HEK293T (cell line): ENCODE measurements around the gene TMEM181.
"Not testable (repeated sequence)": the region's sequence is repeated elsewhere in the genome, so short reads cannot be mapped to it uniquely, and the experiment has no call there.

Source experiments
- CTCF ChIA-PET: fragments of 350-600 bp; formaldehyde crosslinking; extraction: SDS; loops from one replicate; lab custom pipeline; 2021; ENCODE audit warnings: antibody characterized with exemption, inconsistent platforms; lab: Yijun Ruan, JAX
- POLR2A ChIA-PET: fragments of 350-600 bp; formaldehyde crosslinking; extraction: SDS; loops from one replicate; lab custom pipeline; 2020; ENCODE audit warnings: antibody characterized with exemption, inconsistent platforms; lab: Yijun Ruan, JAX
- DNase-seq: peaks from one replicate; pipeline ENCODE4 v3.0.0; 2012; ENCODE audit warnings: mixed read lengths; ENCODE audit errors: extremely low spot score
- ARNT ChIP-seq: fragments of 450-650 bp; IDR thresholded peaks from 2 replicates; pipeline ENCODE4 v1.6.1; 2017; ENCODE audit warnings: mild to moderate bottlenecking
- BHLHE40 ChIP-seq: fragments of 450-650 bp; IDR thresholded peaks from 2 replicates; pipeline ENCODE4 v1.6.1; 2016; ENCODE audit warnings: mild to moderate bottlenecking, moderate library complexity, borderline replicate concordance
- CTBP1 ChIP-seq: fragments of 450-650 bp; IDR thresholded peaks from 2 replicates; pipeline ENCODE4 v1.6.1; 2016; ENCODE audit warnings: borderline replicate concordance
- ELF4 ChIP-seq: fragments of 450-650 bp; IDR thresholded peaks from 2 replicates; pipeline ENCODE4 v1.6.1; 2017; ENCODE audit warnings: antibody characterized with exemption
- FOXA1 ChIP-seq: fragments of 450-650 bp; IDR thresholded peaks from 2 replicates; pipeline ENCODE4 v1.6.1; 2016; ENCODE audit warnings: mild to moderate bottlenecking
- FOXK2 ChIP-seq: fragments of 450-650 bp; IDR thresholded peaks from 2 replicates; pipeline ENCODE4 v1.6.1; 2016; ENCODE audit warnings: mild to moderate bottlenecking
- FOXM1 ChIP-seq: fragments of 450-650 bp; IDR thresholded peaks from 2 replicates; pipeline ENCODE4 v1.6.1; 2017; ENCODE audit warnings: mild to moderate bottlenecking, borderline replicate concordance
- HDGF ChIP-seq: fragments of 450-650 bp; IDR thresholded peaks from 2 replicates; pipeline ENCODE4 v1.6.1; 2017; ENCODE audit warnings: antibody characterized with exemption, borderline replicate concordance
- L3MBTL2 ChIP-seq: fragments of 450-650 bp; conservative IDR thresholded peaks from 2 replicates; pipeline ENCODE4 v1.6.1; 2016; ENCODE audit warnings: mild to moderate bottlenecking
- LEF1 ChIP-seq: fragments of 450-650 bp; IDR thresholded peaks from 2 replicates; pipeline ENCODE4 v1.6.1; 2017; ENCODE audit warnings: mild to moderate bottlenecking, borderline replicate concordance
- NFRKB ChIP-seq: fragments of 450-650 bp; IDR thresholded peaks from 2 replicates; pipeline ENCODE4 v1.6.1; 2016; ENCODE audit warnings: mild to moderate bottlenecking, moderate library complexity
- PKNOX1 ChIP-seq: fragments of 450-650 bp; IDR thresholded peaks from 2 replicates; pipeline ENCODE4 v1.6.1; 2016
- SP1 ChIP-seq: fragments of 450-650 bp; IDR thresholded peaks from 2 replicates; pipeline ENCODE4 v1.6.1; 2017
- SUZ12 ChIP-seq: fragments of 450-650 bp; IDR thresholded peaks from 2 replicates; pipeline ENCODE4 v1.6.1; 2016; ENCODE audit warnings: mild to moderate bottlenecking
- TARDBP ChIP-seq: fragments of 450-650 bp; IDR thresholded peaks from 2 replicates; pipeline ENCODE4 v1.6.1; 2016
- ZNF384 ChIP-seq: fragments of 450-650 bp; IDR thresholded peaks from 2 replicates; pipeline ENCODE4 v1.6.1; 2016

The TMEM181 gene

GRCh38 chr6:158667360-158667981 lies 107.6 kb downstream of the TMEM181 start:
- CTCF ChIA-PET = interaction anchor here (0.6 kb wide), 1 partner anchor 24 kb away, joined by 3 read pairs; no protein-coding TSS in a partner anchor
- TF ChIP-seq BHLHE40 = no peak
- no peak for TF ChIP-seq SP1
- TF ChIP-seq LEF1 = no peak
- TF ChIP-seq PKNOX1 = no peak
- no peak for TF ChIP-seq ELF4
- no peak for TF ChIP-seq NFRKB
- TF ChIP-seq L3MBTL2 = no peak
- TF ChIP-seq FOXK2 = no peak
- no peak for TF ChIP-seq HDGF
- TF ChIP-seq CTBP1 = no peak
- DNase-seq = no peak
- POLR2A ChIA-PET = no interaction called here

GRCh38 chr6:158668707-158669103 lies 108.8 kb downstream of the TMEM181 start:
- POLR2A ChIA-PET = no interaction called here
- CTCF ChIA-PET = interaction anchor here (1.0 to 1.1 kb wide), 2 partner anchors 9 to 10 kb away, joined by 3 to 4 read pairs; no protein-coding TSS in a partner anchor

GRCh38 chr6:158669145-158670035 lies 109.5 kb downstream of the TMEM181 start:
- POLR2A ChIA-PET = no interaction called here
- no peak for DNase-seq
- CTCF ChIA-PET = interaction anchor here (0.6 to 1.1 kb wide), 5 partner anchors 9 to 270 kb away, joined by 3 to 4 read pairs (median 3); no protein-coding TSS in a partner anchor
- no peak for TF ChIP-seq PKNOX1
- no peak for TF ChIP-seq FOXM1
- no peak for TF ChIP-seq ZNF384
- no peak for TF ChIP-seq SUZ12
- TF ChIP-seq HDGF = no peak
- no peak for TF ChIP-seq ARNT
- no peak for TF ChIP-seq CTBP1
- no peak for TF ChIP-seq FOXA1
- no peak for TF ChIP-seq NFRKB
- no peak for TF ChIP-seq BHLHE40
- TF ChIP-seq L3MBTL2 = no peak
- no peak for TF ChIP-seq ELF4
- no peak for TF ChIP-seq FOXK2
- TF ChIP-seq LEF1 = no peak
- no peak for TF ChIP-seq TARDBP
- no peak for TF ChIP-seq SP1

More at GRCh38 chr6:158668707-158669103, 108.8 kb downstream of the TMEM181 start:
- no peak for TF ChIP-seq FOXA1
- no peak for TF ChIP-seq FOXM1
- no peak for TF ChIP-seq L3MBTL2
- TF ChIP-seq ARNT = no peak
- TF ChIP-seq CTBP1 = no peak
- TF ChIP-seq BHLHE40 = no peak
- no peak for TF ChIP-seq SP1
- no peak for TF ChIP-seq ELF4
- no peak for TF ChIP-seq ZNF384
- no peak for TF ChIP-seq SUZ12
- no peak for TF ChIP-seq PKNOX1
- TF ChIP-seq HDGF = no peak
- DNase-seq = no peak

- CTCF ChIA-PET = interaction anchor here (1.4 to 2.3 kb wide), 2 partner anchors 9 to 12 kb away, joined by 5 to 7 read pairs; no protein-coding TSS in a partner anchor
- POLR2A ChIA-PET, DNase-seq: not testable (repeated sequence)
These were observed 112.2 kb downstream of the TMEM181 start for GRCh38 chr6:158672119-158672518.

- no peak for DNase-seq
- POLR2A ChIA-PET = no interaction called here
- CTCF ChIA-PET = interaction anchor here (1.4 to 2.3 kb wide), 2 partner anchors 10 to 12 kb away, joined by 5 to 7 read pairs; no protein-coding TSS in a partner anchor
- TF ChIP-seq FOXK2 = no peak
- TF ChIP-seq ZNF384 = no peak
- no peak for TF ChIP-seq NFRKB
- no peak for TF ChIP-seq FOXA1
- TF ChIP-seq FOXM1 = no peak
- TF ChIP-seq ELF4 = no peak
- no peak for TF ChIP-seq PKNOX1
- TF ChIP-seq SP1 = no peak
- TF ChIP-seq TARDBP = no peak
- no peak for TF ChIP-seq ARNT
These were observed 112.8 kb downstream of the TMEM181 start for GRCh38 chr6:158672726-158673125.
